GM23338 (cell line): Measurements from ENCODE around the gene MICB. TPM values are rescaled to one million over a fixed set of nuclear protein-coding genes. Genes with fewer than 3 reads are reported as not detected.

ENCODE experiments used
- ATAC-seq: fragments of 200-7000 bp; cut with Tn5 transposase; 3 replicates; pipeline ENCODE4 v1.9.1; 2020
- DNase-seq: peaks from one replicate; pipeline ENCODE4 v3.0.0-alpha.2; 2015; ENCODE audit warnings: low spot score
- H2AFZ ChIP-seq: fragments of 200-600 bp; sonication (generic); 2 replicates; pipeline ENCODE4 v1.8.0; 2016; ENCODE audit warnings: antibody characterized with exemption, mild to moderate bottlenecking, moderate library complexity
- H3F3A ChIP-seq: fragments of 200-600 bp; sonication (generic); replicated peaks from 2 replicates; pipeline ENCODE4 v1.8.0; 2017; ENCODE audit warnings: antibody characterized with exemption, mixed run types, low read depth
- H3K27ac ChIP-seq: fragments of 200-600 bp; sonication (generic); 2 replicates; pipeline ENCODE4 v1.6.1; 2016; ENCODE audit warnings: low read depth
- H3K27me3 ChIP-seq: fragments of 200-600 bp; sonication (generic); 2 replicates; pipeline ENCODE4 v1.8.0; 2016; ENCODE audit warnings: mild to moderate bottlenecking, mixed run types, moderate library complexity; ENCODE audit not compliant: insufficient read depth
- H3K36me3 ChIP-seq: fragments of 200-600 bp; sonication (generic); 2 replicates; pipeline ENCODE4 v1.8.0; 2016; ENCODE audit warnings: mild to moderate bottlenecking; ENCODE audit not compliant: insufficient read depth
- H3K4me1 ChIP-seq: fragments of 200-600 bp; sonication (generic); 2 replicates; pipeline ENCODE4 v1.8.0; 2016; ENCODE audit warnings: mild to moderate bottlenecking, moderate library complexity; ENCODE audit not compliant: insufficient read depth
- H3K4me2 ChIP-seq: fragments of 200-600 bp; sonication (generic); 2 replicates; pipeline ENCODE4 v1.7.1; 2017; ENCODE audit warnings: mixed run types
- H3K4me3 ChIP-seq: fragments of 200-600 bp; sonication (generic); 2 replicates; pipeline ENCODE4 v1.6.1; 2016; ENCODE audit warnings: mixed run types
- H3K79me2 ChIP-seq: fragments of 200-600 bp; sonication (generic); replicated peaks from 2 replicates; pipeline ENCODE4 v1.8.0; 2017; ENCODE audit warnings: mild to moderate bottlenecking; ENCODE audit not compliant: insufficient read depth
- H3K9me2 ChIP-seq: fragments of 200-600 bp; sonication (generic); 2 replicates; pipeline ENCODE4 v1.8.0; 2017; ENCODE audit not compliant: insufficient read depth
- H4K20me1 ChIP-seq: fragments of 200-600 bp; sonication (generic); replicated peaks from 2 replicates; pipeline ENCODE4 v1.8.0; 2017; ENCODE audit warnings: mild to moderate bottlenecking; ENCODE audit not compliant: insufficient read depth
- H3K27ac Mint-ChIP-seq: 2 replicates; pipeline ENCODE4 v1.8.0; 2020; ENCODE audit warnings: inconsistent platforms, mild to moderate bottlenecking, moderate library complexity, mixed read lengths
- H3K27me3 Mint-ChIP-seq: 3 replicates; pipeline ENCODE4 v1.8.0; 2022; ENCODE audit warnings: low read depth, mild to moderate bottlenecking, moderate library complexity, mixed read lengths, inconsistent platforms; ENCODE audit not compliant: insufficient read depth, poor library complexity
- H3K36me3 Mint-ChIP-seq: 3 replicates; pipeline ENCODE4 v1.8.0; 2021; ENCODE audit warnings: low read depth, mild to moderate bottlenecking, inconsistent platforms, moderate library complexity, mixed read lengths
- H3K4me1 Mint-ChIP-seq: 3 replicates; pipeline ENCODE4 v1.8.0; 2020; ENCODE audit warnings: mild to moderate bottlenecking, inconsistent platforms, mixed read lengths
- H3K4me3 Mint-ChIP-seq: 3 replicates; pipeline ENCODE4 v1.8.0; 2021; ENCODE audit warnings: moderate library complexity, mild to moderate bottlenecking, inconsistent platforms, mixed read lengths
- H3K9me3 Mint-ChIP-seq: 3 replicates; pipeline ENCODE4 v1.8.0; 2020; ENCODE audit warnings: moderate library complexity, mild to moderate bottlenecking, inconsistent platforms, mixed read lengths
- EZH2phosphoT487 ChIP-seq: fragments of 200-600 bp; sonication (generic); IDR thresholded peaks from one replicate; pipeline ENCODE4 v1.8.1; 2018; ENCODE audit warnings: antibody characterized with exemption; ENCODE audit not compliant: unreplicated experiment
- POLR2AphosphoS5 ChIP-seq: IDR thresholded peaks from 2 replicates; pipeline ENCODE4 v1.6.1; 2016; ENCODE audit warnings: antibody characterized with exemption, low read depth
- STAT1 ChIP-seq: IDR thresholded peaks from one replicate; pipeline ENCODE4 v1.6.1; 2016; ENCODE audit warnings: antibody characterized with exemption; ENCODE audit not compliant: unreplicated experiment
- polyA plus RNA-seq: library from polyadenylated mRNA; unstranded; fragments of >200 nt; fragmentation: Nextera tagmentation; extraction: Ambion mirVana; gene quantifications from 2 replicates; pipeline ENCODE4 v1.2.1, GENCODE V29; 2016
- total RNA-seq: library from RNA; depleted of rRNA; stranded (reverse); fragments of >200 nt; shearing (Covaris generic); gene quantifications from 2 replicates; pipeline ENCODE4 v1.2.3, GENCODE V29; 2014
- TF ChIP-seq, protein P1 (sequence below): fragments of 250-450 bp; sonication (Bioruptor Pico); IDR thresholded peaks from 2 replicates; pipeline ENCODE4 v1.5.0; 2020; ENCODE audit warnings: mild to moderate bottlenecking, moderate library complexity
- TF ChIP-seq, protein P2 (sequence below): IDR thresholded peaks from one replicate; pipeline ENCODE4 v1.6.1; 2018; ENCODE audit warnings: antibody characterized with exemption; ENCODE audit not compliant: unreplicated experiment

The MICB gene
- total and polyA plus RNA-seq, 2 experiments from 2014 or later: 9.2 to 23.8 TPM

DNA sequence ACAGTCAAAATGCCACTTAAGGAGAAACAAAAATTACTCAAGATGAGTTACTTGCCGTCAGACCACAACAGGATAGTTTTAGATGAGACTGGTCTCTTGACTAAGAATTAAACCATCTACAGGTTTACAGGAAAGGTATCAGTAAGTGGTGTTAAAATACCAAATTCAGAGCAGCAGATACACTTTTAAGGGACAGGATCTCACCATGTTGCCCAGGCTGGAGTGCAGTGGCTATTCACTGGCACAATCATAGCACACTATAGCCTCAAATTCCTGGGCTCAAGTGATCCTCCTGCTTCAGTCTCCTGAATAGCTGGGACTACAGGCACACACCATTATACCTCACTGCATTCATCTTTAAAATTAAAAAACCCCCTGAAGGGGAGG lies 35.5 kb downstream of the MICB start (continued):
- TF ChIP-seq, protein P1, sequence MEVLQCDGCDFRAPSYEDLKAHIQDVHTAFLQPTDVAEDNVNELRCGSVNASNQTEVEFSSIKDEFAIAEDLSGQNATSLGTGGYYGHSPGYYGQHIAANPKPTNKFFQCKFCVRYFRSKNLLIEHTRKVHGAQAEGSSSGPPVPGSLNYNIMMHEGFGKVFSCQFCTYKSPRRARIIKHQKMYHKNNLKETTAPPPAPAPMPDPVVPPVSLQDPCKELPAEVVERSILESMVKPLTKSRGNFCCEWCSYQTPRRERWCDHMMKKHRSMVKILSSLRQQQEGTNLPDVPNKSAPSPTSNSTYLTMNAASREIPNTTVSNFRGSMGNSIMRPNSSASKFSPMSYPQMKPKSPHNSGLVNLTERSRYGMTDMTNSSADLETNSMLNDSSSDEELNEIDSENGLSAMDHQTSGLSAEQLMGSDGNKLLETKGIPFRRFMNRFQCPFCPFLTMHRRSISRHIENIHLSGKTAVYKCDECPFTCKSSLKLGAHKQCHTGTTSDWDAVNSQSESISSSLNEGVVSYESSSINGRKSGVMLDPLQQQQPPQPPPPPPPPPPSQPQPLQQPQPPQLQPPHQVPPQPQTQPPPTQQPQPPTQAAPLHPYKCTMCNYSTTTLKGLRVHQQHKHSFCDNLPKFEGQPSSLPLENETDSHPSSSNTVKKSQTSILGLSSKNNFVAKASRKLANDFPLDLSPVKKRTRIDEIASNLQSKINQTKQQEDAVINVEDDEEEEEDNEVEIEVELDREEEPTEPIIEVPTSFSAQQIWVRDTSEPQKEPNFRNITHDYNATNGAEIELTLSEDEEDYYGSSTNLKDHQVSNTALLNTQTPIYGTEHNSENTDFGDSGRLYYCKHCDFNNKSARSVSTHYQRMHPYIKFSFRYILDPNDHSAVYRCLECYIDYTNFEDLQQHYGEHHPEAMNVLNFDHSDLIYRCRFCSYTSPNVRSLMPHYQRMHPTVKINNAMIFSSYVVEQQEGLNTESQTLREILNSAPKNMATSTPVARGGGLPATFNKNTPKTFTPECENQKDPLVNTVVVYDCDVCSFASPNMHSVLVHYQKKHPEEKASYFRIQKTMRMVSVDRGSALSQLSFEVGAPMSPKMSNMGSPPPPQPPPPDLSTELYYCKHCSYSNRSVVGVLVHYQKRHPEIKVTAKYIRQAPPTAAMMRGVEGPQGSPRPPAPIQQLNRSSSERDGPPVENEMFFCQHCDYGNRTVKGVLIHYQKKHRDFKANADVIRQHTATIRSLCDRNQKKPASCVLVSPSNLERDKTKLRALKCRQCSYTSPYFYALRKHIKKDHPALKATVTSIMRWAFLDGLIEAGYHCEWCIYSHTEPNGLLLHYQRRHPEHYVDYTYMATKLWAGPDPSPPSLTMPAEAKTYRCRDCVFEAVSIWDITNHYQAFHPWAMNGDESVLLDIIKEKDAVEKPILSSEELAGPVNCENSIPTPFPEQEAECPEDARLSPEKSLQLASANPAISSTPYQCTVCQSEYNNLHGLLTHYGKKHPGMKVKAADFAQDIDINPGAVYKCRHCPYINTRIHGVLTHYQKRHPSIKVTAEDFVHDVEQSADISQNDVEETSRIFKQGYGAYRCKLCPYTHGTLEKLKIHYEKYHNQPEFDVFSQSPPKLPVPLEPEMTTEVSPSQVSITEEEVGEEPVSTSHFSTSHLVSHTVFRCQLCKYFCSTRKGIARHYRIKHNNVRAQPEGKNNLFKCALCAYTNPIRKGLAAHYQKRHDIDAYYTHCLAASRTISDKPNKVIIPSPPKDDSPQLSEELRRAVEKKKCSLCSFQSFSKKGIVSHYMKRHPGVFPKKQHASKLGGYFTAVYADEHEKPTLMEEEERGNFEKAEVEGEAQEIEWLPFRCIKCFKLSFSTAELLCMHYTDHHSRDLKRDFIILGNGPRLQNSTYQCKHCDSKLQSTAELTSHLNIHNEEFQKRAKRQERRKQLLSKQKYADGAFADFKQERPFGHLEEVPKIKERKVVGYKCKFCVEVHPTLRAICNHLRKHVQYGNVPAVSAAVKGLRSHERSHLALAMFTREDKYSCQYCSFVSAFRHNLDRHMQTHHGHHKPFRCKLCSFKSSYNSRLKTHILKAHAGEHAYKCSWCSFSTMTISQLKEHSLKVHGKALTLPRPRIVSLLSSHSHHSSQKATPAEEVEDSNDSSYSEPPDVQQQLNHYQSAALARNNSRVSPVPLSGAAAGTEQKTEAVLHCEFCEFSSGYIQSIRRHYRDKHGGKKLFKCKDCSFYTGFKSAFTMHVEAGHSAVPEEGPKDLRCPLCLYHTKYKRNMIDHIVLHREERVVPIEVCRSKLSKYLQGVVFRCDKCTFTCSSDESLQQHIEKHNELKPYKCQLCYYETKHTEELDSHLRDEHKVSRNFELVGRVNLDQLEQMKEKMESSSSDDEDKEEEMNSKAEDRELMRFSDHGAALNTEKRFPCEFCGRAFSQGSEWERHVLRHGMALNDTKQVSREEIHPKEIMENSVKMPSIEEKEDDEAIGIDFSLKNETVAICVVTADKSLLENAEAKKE (CRISPR knock-in tag): no peak
- no peak for TF ChIP-seq EZH2phosphoT487
- TF ChIP-seq, protein P2, sequence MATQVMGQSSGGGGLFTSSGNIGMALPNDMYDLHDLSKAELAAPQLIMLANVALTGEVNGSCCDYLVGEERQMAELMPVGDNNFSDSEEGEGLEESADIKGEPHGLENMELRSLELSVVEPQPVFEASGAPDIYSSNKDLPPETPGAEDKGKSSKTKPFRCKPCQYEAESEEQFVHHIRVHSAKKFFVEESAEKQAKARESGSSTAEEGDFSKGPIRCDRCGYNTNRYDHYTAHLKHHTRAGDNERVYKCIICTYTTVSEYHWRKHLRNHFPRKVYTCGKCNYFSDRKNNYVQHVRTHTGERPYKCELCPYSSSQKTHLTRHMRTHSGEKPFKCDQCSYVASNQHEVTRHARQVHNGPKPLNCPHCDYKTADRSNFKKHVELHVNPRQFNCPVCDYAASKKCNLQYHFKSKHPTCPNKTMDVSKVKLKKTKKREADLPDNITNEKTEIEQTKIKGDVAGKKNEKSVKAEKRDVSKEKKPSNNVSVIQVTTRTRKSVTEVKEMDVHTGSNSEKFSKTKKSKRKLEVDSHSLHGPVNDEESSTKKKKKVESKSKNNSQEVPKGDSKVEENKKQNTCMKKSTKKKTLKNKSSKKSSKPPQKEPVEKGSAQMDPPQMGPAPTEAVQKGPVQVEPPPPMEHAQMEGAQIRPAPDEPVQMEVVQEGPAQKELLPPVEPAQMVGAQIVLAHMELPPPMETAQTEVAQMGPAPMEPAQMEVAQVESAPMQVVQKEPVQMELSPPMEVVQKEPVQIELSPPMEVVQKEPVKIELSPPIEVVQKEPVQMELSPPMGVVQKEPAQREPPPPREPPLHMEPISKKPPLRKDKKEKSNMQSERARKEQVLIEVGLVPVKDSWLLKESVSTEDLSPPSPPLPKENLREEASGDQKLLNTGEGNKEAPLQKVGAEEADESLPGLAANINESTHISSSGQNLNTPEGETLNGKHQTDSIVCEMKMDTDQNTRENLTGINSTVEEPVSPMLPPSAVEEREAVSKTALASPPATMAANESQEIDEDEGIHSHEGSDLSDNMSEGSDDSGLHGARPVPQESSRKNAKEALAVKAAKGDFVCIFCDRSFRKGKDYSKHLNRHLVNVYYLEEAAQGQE: no peak

DNA sequence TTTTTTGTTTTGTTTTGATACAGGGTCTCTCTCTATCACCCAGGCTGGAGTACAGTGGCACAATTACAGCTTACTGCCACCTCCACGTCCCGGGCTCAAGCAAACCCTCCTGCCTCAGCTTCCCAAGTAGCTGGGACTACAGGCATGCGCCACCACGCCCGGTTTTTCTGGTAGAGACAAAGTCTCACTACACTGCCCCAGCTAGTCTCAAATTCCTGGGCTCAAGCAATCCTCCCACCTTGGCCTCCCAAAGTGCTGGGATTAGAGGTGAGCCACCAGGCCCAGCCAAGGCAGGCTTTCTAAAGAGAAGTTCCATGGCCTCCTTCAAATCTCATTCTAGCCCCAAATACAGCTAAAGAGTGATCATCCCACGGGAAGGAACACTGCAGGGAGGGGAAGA lies 36.1 kb downstream of the MICB start:
- Mint-ChIP-seq H3K27me3 (peaks cover 18% of the 10 kb centered on the region), H3K9me3 (no peaks in the 10 kb centered on the region), H3K36me3 (peaks cover 99% of the 10 kb centered on the region), H3K27ac (no peak overlapping the region), H3K4me1 (peaks cover 56% of the 10 kb centered on the region), H3K4me3 (no peak overlapping the region; the same call in 2 of the 3 replicates)
- no peaks in the 10 kb centered on the region for H3K9me2 ChIP-seq
- H3K79me2 ChIP-seq: peaks cover 70% of the 10 kb centered on the region
- peaks cover 93% of the 10 kb centered on the region for H3K36me3 ChIP-seq
- no peak for DNase-seq
- peaks cover 76% of the 10 kb centered on the region for H3F3A ChIP-seq
- no peak overlapping the region for H2AFZ ChIP-seq
- H3K4me1 ChIP-seq: peaks cover under 1% of the 10 kb centered on the region; the same call in 1 of the 2 replicates
- no peak overlapping the region for H3K4me2 ChIP-seq
- no peak overlapping the region for H3K4me3 ChIP-seq
- H4K20me1 ChIP-seq: peaks cover 75% of the 10 kb centered on the region
- H3K27ac ChIP-seq: peak overlapping the region; percentile 66
- no peaks in the 10 kb centered on the region for H3K27me3 ChIP-seq
- TF ChIP-seq STAT1 (no peak), POLR2AphosphoS5 (0 out of 2 replicates have a peak, but pooled peaks have one; percentile 10)
- no peak for ATAC-seq
